Mesenchymal stem cell (in vitro differentiated cells and primary cell): ENCODE data around the gene ABCD4.

ENCODE experiments used
- DNase-seq: peaks from one replicate; pipeline ENCODE4 v3.0.0-alpha.2; 2013
- H2AFZ ChIP-seq: one replicate; pipeline ENCODE4 v1.6.1; 2013; ENCODE audit warnings: low read depth, mild to moderate bottlenecking, control low read depth, inconsistent platforms, low read length, moderate library complexity
- H2AK5ac ChIP-seq: 2 replicates; pipeline ENCODE4 v1.6.1; 2013; ENCODE audit warnings: low read length, moderate library complexity, mild to moderate bottlenecking, inconsistent platforms; ENCODE audit not compliant: severe bottlenecking
- H2BK120ac ChIP-seq: one replicate; pipeline ENCODE4 v1.6.1; 2013; ENCODE audit warnings: low read depth, mild to moderate bottlenecking, inconsistent platforms, low read length, moderate library complexity
- H2BK12ac ChIP-seq, 2 experiments: one replicate each; pipeline ENCODE4 v1.6.1; 2013; ENCODE audit warnings: inconsistent platforms in 2 of 2, low read length in 2 of 2, mild to moderate bottlenecking in 2 of 2, moderate library complexity in 2 of 2, control low read depth in 1 of 2
- H2BK15ac ChIP-seq: one replicate; pipeline ENCODE4 v1.6.1; 2013; ENCODE audit warnings: mild to moderate bottlenecking, low read depth, inconsistent platforms; ENCODE audit not compliant: poor library complexity, severe bottlenecking
- H2BK5ac ChIP-seq: 2 replicates; pipeline ENCODE4 v1.6.1; 2013; ENCODE audit warnings: low read depth, mild to moderate bottlenecking, low read length, control low read depth, inconsistent platforms; ENCODE audit not compliant: poor library complexity, severe bottlenecking
- H3K14ac ChIP-seq, 2 experiments: one replicate each; pipeline ENCODE4 v1.6.1; 2013; ENCODE audit warnings: inconsistent platforms in 2 of 2, low read length in 2 of 2, control low read depth in 1 of 2, mild to moderate bottlenecking in 1 of 2, moderate library complexity in 1 of 2
- H3K18ac ChIP-seq, 2 experiments: one replicate each; pipeline ENCODE4 v1.6.1; 2013; ENCODE audit warnings: inconsistent platforms in 2 of 2, low read length in 2 of 2, control low read depth in 1 of 2, low read depth in 1 of 2, mild to moderate bottlenecking in 1 of 2
- H3K23ac ChIP-seq, 2 experiments: one replicate each; pipeline ENCODE4 v1.6.1; 2013; ENCODE audit warnings: inconsistent platforms in 2 of 2, low read length in 2 of 2, mild to moderate bottlenecking in 2 of 2, moderate library complexity in 2 of 2, control low read depth in 1 of 2
- H3K27ac ChIP-seq: 2 replicates; pipeline ENCODE4 v1.5.1; 2013; ENCODE audit warnings: mild to moderate bottlenecking, moderate library complexity, low read length, control low read depth, inconsistent platforms; ENCODE audit not compliant: poor library complexity, severe bottlenecking
- H3K27me3 ChIP-seq, 2 experiments: 2 replicates each; pipeline versions ENCODE4 v1.6.1 to v1.7.0; 2013; ENCODE audit warnings: low read length in 2 of 2, mild to moderate bottlenecking in 2 of 2, moderate library complexity in 2 of 2, control low read depth in 1 of 2, inconsistent platforms in 1 of 2; ENCODE audit not compliant: control insufficient read depth in 1 of 2, insufficient read depth in 1 of 2
- H3K36me3 ChIP-seq, 2 experiments: 2 replicates each; pipeline versions ENCODE4 v1.6.1 to v1.7.0; 2013; ENCODE audit warnings: low read length in 2 of 2, control low read depth in 1 of 2, inconsistent platforms in 1 of 2, low read depth in 1 of 2, mild to moderate bottlenecking in 1 of 2; ENCODE audit not compliant: insufficient read depth in 2 of 2, control insufficient read depth in 1 of 2
- H3K4ac ChIP-seq, 2 experiments: one replicate each; pipeline ENCODE4 v1.6.1; 2013; ENCODE audit warnings: inconsistent platforms in 2 of 2, low read length in 2 of 2, mild to moderate bottlenecking in 2 of 2, moderate library complexity in 2 of 2, control low read depth in 1 of 2, low read depth in 1 of 2
- H3K4me1 ChIP-seq: 2 replicates; pipeline ENCODE4 v1.6.1; 2013; ENCODE audit warnings: low read depth, low read length, control low read depth; ENCODE audit not compliant: control insufficient read depth, insufficient read depth
- H3K4me2 ChIP-seq: 2 replicates; pipeline ENCODE4 v1.6.1; 2013; ENCODE audit warnings: low read length, mild to moderate bottlenecking, inconsistent platforms; ENCODE audit not compliant: poor library complexity, severe bottlenecking
- H3K4me3 ChIP-seq, 2 experiments: 2 replicates each; pipeline versions ENCODE4 v1.5.1 to v1.7.0; 2013; ENCODE audit warnings: low read length in 2 of 2, mild to moderate bottlenecking in 2 of 2, control low read depth in 1 of 2, low read depth in 1 of 2; ENCODE audit not compliant: insufficient read depth in 1 of 2
- H3K79me1 ChIP-seq: replicated peaks from 2 replicates; pipeline ENCODE4 v1.6.1; 2013; ENCODE audit warnings: mild to moderate bottlenecking, control low read depth, low read length, inconsistent platforms; ENCODE audit not compliant: poor library complexity, severe bottlenecking
- H3K9ac ChIP-seq: 2 replicates; pipeline ENCODE4 v1.7.0; 2013; ENCODE audit warnings: mild to moderate bottlenecking, low read length, moderate library complexity
- H3K9me3 ChIP-seq: 2 replicates; pipeline ENCODE4 v1.7.0; 2013; ENCODE audit warnings: mild to moderate bottlenecking, low read length; ENCODE audit not compliant: control insufficient read depth
- H4K8ac ChIP-seq: one replicate; pipeline ENCODE4 v1.6.1; 2013; ENCODE audit warnings: inconsistent platforms, mild to moderate bottlenecking, low read length, moderate library complexity
- H4K91ac ChIP-seq: one replicate; pipeline ENCODE4 v1.6.1; 2013; ENCODE audit warnings: mild to moderate bottlenecking, low read length, inconsistent platforms
- WGBS: methylation state at CpG from one replicate; pipeline ENCODE4 v1.1.7; 2013; ENCODE audit warnings: mixed read lengths; 5-methylcytosine and 5-hydroxymethylcytosine counted together

Gene ABCD4

DNA sequence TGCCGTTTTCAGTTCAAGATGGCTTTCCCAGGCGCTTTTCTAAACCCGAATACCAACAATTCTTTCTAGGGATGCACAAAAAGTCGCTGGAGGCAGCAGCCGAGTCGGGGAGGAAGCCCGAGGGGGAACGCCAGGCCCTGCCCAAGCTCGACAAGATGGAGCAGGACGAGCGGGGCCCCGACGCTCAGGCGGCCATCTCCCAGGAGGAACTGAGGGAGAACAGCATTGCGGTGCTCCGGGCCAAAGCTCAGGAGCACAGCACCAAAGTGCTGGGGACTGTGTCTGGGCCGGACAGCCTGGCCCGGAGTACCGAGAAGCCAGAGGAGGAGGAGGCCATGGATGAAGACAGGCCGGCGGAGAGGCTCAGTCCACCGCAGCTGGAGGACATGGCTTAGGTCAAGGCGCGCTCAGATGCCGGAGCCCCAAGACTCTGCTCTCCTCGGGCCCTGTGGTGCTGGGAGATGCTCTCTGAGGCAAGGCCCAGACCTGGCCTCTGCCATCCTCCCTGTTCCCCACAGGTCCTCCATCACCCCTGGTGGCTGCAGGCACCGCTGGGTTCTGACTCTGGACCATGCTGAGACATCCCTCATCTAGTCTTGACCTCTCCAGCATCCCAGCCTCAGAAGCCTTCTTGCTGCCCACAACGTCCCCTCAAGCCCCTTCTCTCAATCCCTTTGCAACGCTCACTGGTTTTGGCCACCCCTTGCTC, 42.1 kb downstream of the ABCD4 start:
- no peak overlapping the region for H2BK15ac ChIP-seq
- no peak for DNase-seq

DNA sequence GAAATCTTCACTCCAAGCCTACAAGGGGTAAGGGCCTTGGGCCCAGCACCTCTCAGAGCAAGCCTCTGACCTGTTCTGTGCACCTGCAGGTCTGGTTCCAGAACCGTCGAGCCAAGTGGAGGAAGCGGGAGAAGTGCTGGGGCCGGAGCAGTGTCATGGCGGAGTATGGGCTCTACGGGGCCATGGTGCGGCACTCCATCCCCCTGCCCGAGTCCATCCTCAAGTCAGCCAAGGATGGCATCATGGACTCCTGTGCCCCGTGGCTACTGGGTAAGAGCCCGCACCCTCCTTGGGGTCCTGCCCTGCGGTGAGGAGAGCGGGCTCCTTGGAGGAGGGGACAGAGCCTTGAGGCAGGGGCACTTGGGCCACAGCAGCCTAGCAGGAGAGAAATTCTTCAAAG, 43.2 kb downstream of the ABCD4 start:
- no peaks in the 10 kb centered on the region for H3K79me1 ChIP-seq
- no peaks in the 10 kb centered on the region for H3K36me3 ChIP-seq
- H3K9ac ChIP-seq: no peak overlapping the region
- H2BK15ac ChIP-seq: no peak overlapping the region
- no peak overlapping the region for H3K4me3 ChIP-seq
- H3K23ac ChIP-seq: no peak overlapping the region
- WGBS: 97% methylated on average over 12 of the region's 12 CpGs
- H3K4me1 ChIP-seq: peaks cover 14% of the 10 kb centered on the region
- H3K4me2 ChIP-seq: no peak overlapping the region
- H3K4ac ChIP-seq: no peak overlapping the region
- no peak overlapping the region for H4K8ac ChIP-seq
- H2BK120ac ChIP-seq: no peak overlapping the region
- H3K27ac ChIP-seq: no peak overlapping the region
- no peak overlapping the region for H2BK12ac ChIP-seq
- no peak overlapping the region for H4K91ac ChIP-seq
- H3K14ac ChIP-seq: no peak overlapping the region
- no peak for DNase-seq
- no peaks in the 10 kb centered on the region for H3K9me3 ChIP-seq
- H2AFZ ChIP-seq: no peak overlapping the region
- no peak overlapping the region for H2BK5ac ChIP-seq
- H3K27me3 ChIP-seq: peaks cover 23 to 46% of the 10 kb centered on the region in 2 experiments
- H2AK5ac ChIP-seq: no peak overlapping the region
- no peak overlapping the region for H3K18ac ChIP-seq

More for the DNA sequence above, 42.1 kb downstream of the ABCD4 start:
- H3K27me3 ChIP-seq: peaks cover 20 to 43% of the 10 kb centered on the region in 2 experiments
- peaks cover 14% of the 10 kb centered on the region for H3K4me1 ChIP-seq
- no peak overlapping the region for H2BK5ac ChIP-seq
- H2AFZ ChIP-seq: no peak overlapping the region
- H3K9ac ChIP-seq: no peak overlapping the region
- no peaks in the 10 kb centered on the region for H3K79me1 ChIP-seq
- no peak overlapping the region for H2BK120ac ChIP-seq
- H3K27ac ChIP-seq: no peak overlapping the region
- H3K4me2 ChIP-seq: no peak overlapping the region
- WGBS: 94% methylated on average over 29 of the region's 29 CpGs
- no peak overlapping the region for H3K14ac ChIP-seq
- H3K4me3 ChIP-seq: no peak overlapping the region
- no peaks in the 10 kb centered on the region for H3K36me3 ChIP-seq
- no peak overlapping the region for H3K23ac ChIP-seq
- no peak overlapping the region for H4K8ac ChIP-seq
- no peak overlapping the region for H3K18ac ChIP-seq
- H4K91ac ChIP-seq: no peak overlapping the region
- no peaks in the 10 kb centered on the region for H3K9me3 ChIP-seq
- H2AK5ac ChIP-seq: no peak overlapping the region
- no peak overlapping the region for H3K4ac ChIP-seq
- no peak overlapping the region for H2BK12ac ChIP-seq

DNA sequence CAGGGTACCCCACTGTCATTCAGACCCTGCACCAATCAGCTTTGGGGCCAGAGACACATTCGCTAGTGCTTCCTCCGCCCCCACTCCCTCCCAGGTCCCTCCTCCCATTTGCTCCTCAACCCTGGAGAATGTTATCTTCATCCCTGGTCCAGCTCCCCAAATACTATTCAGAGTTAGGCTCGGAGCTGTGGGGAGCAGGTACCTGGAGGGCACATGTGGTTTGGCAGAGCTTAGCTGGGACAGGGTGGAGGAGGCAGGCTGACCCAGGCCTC, 44.0 kb downstream of the ABCD4 start:
- H3K4me1 ChIP-seq: peaks cover 14% of the 10 kb centered on the region
- H3K27ac ChIP-seq: no peak overlapping the region
- H4K91ac ChIP-seq: peak overlapping the region; percentile 43
- H3K4me2 ChIP-seq: no peak overlapping the region
- no peak for DNase-seq
- H2BK5ac ChIP-seq: no peak overlapping the region
- peak overlapping the region in 1 of 2 experiments; percentile 78 for H3K4me3 ChIP-seq
- H3K27me3 ChIP-seq: peaks cover 27 to 46% of the 10 kb centered on the region in 2 experiments
- no peak overlapping the region for H2BK120ac ChIP-seq
- H3K36me3 ChIP-seq: no peaks in the 10 kb centered on the region
- H3K9ac ChIP-seq: peak overlapping the region; percentile 75
- WGBS: 88% methylated on average over 1 of the region's 3 CpGs
- H3K9me3 ChIP-seq: no peaks in the 10 kb centered on the region
- no peaks in the 10 kb centered on the region for H3K79me1 ChIP-seq
- H3K14ac ChIP-seq: no peak overlapping the region
- H3K4ac ChIP-seq: no peak overlapping the region
- H2BK15ac ChIP-seq: no peak overlapping the region
- no peak overlapping the region for H4K8ac ChIP-seq
- no peak overlapping the region for H2BK12ac ChIP-seq
- H2AFZ ChIP-seq: no peak overlapping the region
- H2AK5ac ChIP-seq: no peak overlapping the region
- no peak overlapping the region for H3K18ac ChIP-seq
- peak overlapping the region in 1 of 2 experiments; percentile 50 for H3K23ac ChIP-seq

GRCh38 chr14:74257941-74258763, 44.6 kb downstream of the ABCD4 start:
- Histone ChIP-seq H3K27ac (no peak overlapping the region), H3K23ac (peak overlapping the region in 1 of 2 experiments; percentile 50), H4K8ac (peak overlapping the region; percentile 56), H2AFZ (no peak overlapping the region), H3K79me1 (no peaks in the 10 kb centered on the region), H2AK5ac (no peak overlapping the region), H2BK15ac (no peak overlapping the region), H3K18ac (no peak overlapping the region), H2BK12ac (no peak overlapping the region), H3K36me3 (no peaks in the 10 kb centered on the region), H4K91ac (no peak overlapping the region), H3K14ac (no peak overlapping the region), H3K4me3 (peak overlapping the region; percentile 57 to 78), H3K4ac (no peak overlapping the region), H2BK120ac (no peak overlapping the region), H3K9ac (peak overlapping the region; percentile 75), H3K4me2 (peak overlapping the region; percentile 100), H3K9me3 (no peaks in the 10 kb centered on the region), H2BK5ac (no peak overlapping the region), H3K4me1 (peaks cover 14% of the 10 kb centered on the region), H3K27me3 (peaks cover 27 to 41% of the 10 kb centered on the region in 2 experiments)
- 7% methylated on average over 41 of the region's 56 CpGs for WGBS
- no peak for DNase-seq
